CD14-positive monocyte (primary cell): ENCODE results near the gene ZNF91. TPM values are rescaled to one million over a fixed set of nuclear protein-coding genes. Genes with fewer than 3 reads are reported as not detected.

Experiments used
- DNase-seq, 3 donors: peaks; one replicate each; pipeline ENCODE4 v3.0.0-alpha.2; 2011 to 2022
- H2AFZ ChIP-seq: 2 replicates; pipeline ENCODE4 v1.6.0; 2012; ENCODE audit warnings: mild to moderate bottlenecking, low read depth, low read length, inconsistent platforms; ENCODE audit not compliant: insufficient read depth, poor library complexity, severe bottlenecking
- H3K27ac ChIP-seq, 2 donors: 1 replicate in 1 of 2; 2 replicates in 1 of 2; pipeline ENCODE4 v1.5.1; 2012 to 2013; ENCODE audit warnings: low read length in 2 of 2, control low read depth in 1 of 2, inconsistent platforms in 1 of 2, low read depth in 1 of 2, mild to moderate bottlenecking in 1 of 2
- H3K27me3 ChIP-seq, 2 donors: one replicate each; pipeline versions ENCODE4 v1.6.0 to v1.6.1; 2011 to 2013; ENCODE audit warnings: low read length in 2 of 2; ENCODE audit not compliant: control insufficient read depth in 2 of 2, insufficient read depth in 2 of 2
- H3K36me3 ChIP-seq, 2 donors: replicated peaks in 1 of 2; 1 replicate in 1 of 2; 2 replicates in 1 of 2; pipeline versions ENCODE4 v1.5.1 to v1.6.1; 2012 to 2013; ENCODE audit warnings: low read length in 2 of 2, control low read depth in 1 of 2, inconsistent platforms in 1 of 2, mild to moderate bottlenecking in 1 of 2; ENCODE audit not compliant: insufficient read depth in 2 of 2, control insufficient read depth in 1 of 2
- H3K4me1 ChIP-seq, 2 donors: 1 replicate in 1 of 2; 2 replicates in 1 of 2; pipeline versions ENCODE4 v1.5.1 to v1.6.1; 2012 to 2013; ENCODE audit warnings: low read length in 2 of 2, control low read depth in 1 of 2, inconsistent platforms in 1 of 2, mild to moderate bottlenecking in 1 of 2, moderate library complexity in 1 of 2; ENCODE audit not compliant: insufficient read depth in 2 of 2, control insufficient read depth in 1 of 2
- H3K4me2 ChIP-seq: replicated peaks from 2 replicates; pipeline ENCODE3; 2012; ENCODE audit warnings: low read length, moderate library complexity, mild to moderate bottlenecking; ENCODE audit not compliant: poor library complexity, severe bottlenecking; ENCODE audit errors: extremely low read depth
- H3K4me3 ChIP-seq, 3 experiments: fragments of 200-600 bp in 1 of 3; sonication (generic) in 1 of 3; replicated peaks in 1 of 3; 1 replicate in 2 of 3; 2 replicates in 1 of 3; pipeline ENCODE4 v1.5.1; 2011 to 2013; ENCODE audit warnings: low read length in 3 of 3, mild to moderate bottlenecking in 3 of 3, control low read depth in 2 of 3, low read depth in 2 of 3, inconsistent platforms in 1 of 3, moderate library complexity in 1 of 3
- H3K79me2 ChIP-seq: 2 replicates; pipeline ENCODE4 v1.6.0; 2012; ENCODE audit warnings: mild to moderate bottlenecking, control low read depth, inconsistent platforms, low read length, moderate library complexity; ENCODE audit not compliant: insufficient read depth
- H3K9ac ChIP-seq: 2 replicates; pipeline ENCODE4 v1.6.0; 2017; ENCODE audit warnings: low read length, mild to moderate bottlenecking; ENCODE audit not compliant: insufficient read depth, poor library complexity, severe bottlenecking
- H3K9me3 ChIP-seq, 2 donors: replicated peaks in 1 of 2; 1 replicate in 1 of 2; 2 replicates in 1 of 2; pipeline versions ENCODE4 v1.5.1 to v1.6.1; 2012 to 2013; ENCODE audit warnings: low read length in 2 of 2, control low read depth in 1 of 2; ENCODE audit not compliant: control insufficient read depth in 1 of 2, insufficient read depth in 1 of 2
- H4K20me1 ChIP-seq: 2 replicates; pipeline ENCODE4 v1.6.0; 2012; ENCODE audit warnings: mild to moderate bottlenecking, low read length, control low read depth, moderate library complexity; ENCODE audit not compliant: insufficient read depth
- H3K27ac Mint-ChIP-seq, 7 donors: one replicate each; pipeline ENCODE4 v1.8.0; 2020; ENCODE audit warnings: mild to moderate bottlenecking in 7 of 7, mixed read lengths in 7 of 7, moderate library complexity in 6 of 7, inconsistent platforms in 2 of 7
- H3K27me3 Mint-ChIP-seq, 3 donors: one replicate each; pipeline ENCODE4 v1.8.0; 2021 to 2022; ENCODE audit warnings: low read depth in 3 of 3, mild to moderate bottlenecking in 3 of 3, mixed read lengths in 3 of 3, moderate library complexity in 3 of 3, inconsistent platforms in 1 of 3
- H3K36me3 Mint-ChIP-seq, 2 donors: one replicate each; pipeline ENCODE4 v1.8.0; 2020; ENCODE audit warnings: mixed read lengths in 2 of 2, inconsistent platforms in 1 of 2, mild to moderate bottlenecking in 1 of 2
- H3K4me1 Mint-ChIP-seq: one replicate; pipeline ENCODE4 v1.8.0; 2020; ENCODE audit warnings: mild to moderate bottlenecking, mixed read lengths
- H3K4me3 Mint-ChIP-seq, 2 donors: one replicate each; pipeline ENCODE4 v1.8.0; 2020; ENCODE audit warnings: mild to moderate bottlenecking in 2 of 2, mixed read lengths in 2 of 2, moderate library complexity in 1 of 2
- H3K9me3 Mint-ChIP-seq, 7 donors: one replicate each; pipeline ENCODE4 v1.8.0; 2020 to 2022; ENCODE audit warnings: mixed read lengths in 7 of 7, mild to moderate bottlenecking in 6 of 7, moderate library complexity in 6 of 7, inconsistent platforms in 2 of 7
- CTCF ChIP-seq: fragments of 200-600 bp; IDR thresholded peaks from one replicate; pipeline ENCODE4 v1.8.0; 2022; ENCODE audit warnings: antibody characterized with exemption, mild to moderate bottlenecking
- WGBS: methylation state at CpG from one replicate; pipeline ENCODE4 v1.1.5; 2013; ENCODE audit warnings: missing lambda C conversion rate; ENCODE audit not compliant: insufficient coverage; 5-methylcytosine and 5-hydroxymethylcytosine counted together
- intact Hi-C, 2 donors: fragments of 100-400 bp; cut with micrococcal nuclease; formaldehyde crosslinking; loops; one replicate each; pipeline versions ENCODE4 v1.15.0 to v1.15.1; 2023
- polyA plus RNA-seq, 3 donors: library from polyadenylated mRNA; depleted of rRNA in 1 of 3; unstranded in 2 of 3; stranded (reverse) in 1 of 3; fragments of 300-500 nt in 2 of 3; fragments of >200 nt in 1 of 3; fragmentation: Illumina TruSeq in 2 of 3; gene quantifications; 1 replicate in 2 of 3; 2 replicates in 1 of 3; pipeline ENCODE4 v1.2.3, GENCODE V29; 2012 to 2021

The ZNF91 gene
- polyA plus RNA-seq, 3 donors = 3.5 to 5.5 (median 4.9) TPM

DNA sequence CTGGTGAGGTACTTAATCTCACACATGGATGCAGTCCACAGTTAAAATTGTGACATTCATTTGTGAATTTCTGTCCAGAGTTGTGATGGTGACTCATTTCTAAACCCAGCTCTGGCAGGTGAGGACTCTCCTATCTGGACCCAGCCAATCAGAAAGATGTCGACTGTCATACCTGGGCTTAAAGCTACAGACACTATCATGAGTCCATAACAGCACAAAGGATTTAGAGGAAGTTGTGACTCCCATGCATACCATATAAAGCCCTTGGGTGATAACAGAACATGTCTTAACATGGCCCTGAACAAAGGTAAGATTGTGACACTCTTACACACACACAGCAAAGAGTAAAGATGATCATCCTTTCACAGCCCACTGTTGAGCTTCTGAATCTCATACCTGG, 85.3 kb downstream of the ZNF91 start:
- intact Hi-C loops = no loop called here
- H3K4me1 ChIP-seq = no peaks in the 10 kb centered on the region
- H3K9ac ChIP-seq = no peak overlapping the region
- no peaks in the 10 kb centered on the region for H4K20me1 ChIP-seq
- 100% methylated on average over 1 of the region's 1 CpG for WGBS
- H3K4me3 ChIP-seq = no peak overlapping the region
- no peaks in the 10 kb centered on the region for H3K36me3 ChIP-seq
- Mint-ChIP-seq H3K36me3 (no peaks in the 10 kb centered on the region), H3K27me3 (no peaks in the 10 kb centered on the region), H3K27ac (no peak overlapping the region), H3K4me1 (no peaks in the 10 kb centered on the region), H3K9me3 (peaks cover 35 to 57% (median 48%) of the 10 kb centered on the region in 7 donors), H3K4me3 (no peak overlapping the region)
- no peak for TF ChIP-seq CTCF
- peaks cover 55 to 97% of the 10 kb centered on the region in 2 donors for H3K9me3 ChIP-seq
- no peak overlapping the region for H3K27ac ChIP-seq
- H3K79me2 ChIP-seq = no peaks in the 10 kb centered on the region
- no peak overlapping the region for H2AFZ ChIP-seq
- no peaks in the 10 kb centered on the region for H3K27me3 ChIP-seq
- DNase-seq = no peak
- no peak overlapping the region for H3K4me2 ChIP-seq

GRCh38 chr19:23305555-23305954, 89.7 kb downstream of the ZNF91 start:
- Histone ChIP-seq H2AFZ (no peak overlapping the region), H3K79me2 (no peaks in the 10 kb centered on the region), H3K4me1 (no peaks in the 10 kb centered on the region), H3K27me3 (no peaks in the 10 kb centered on the region), H3K4me2 (no peak overlapping the region), H3K9me3 (peaks cover 52 to 87% of the 10 kb centered on the region in 2 donors), H3K4me3 (no peak overlapping the region), H3K27ac (no peak overlapping the region), H3K36me3 (no peaks in the 10 kb centered on the region), H3K9ac (no peak overlapping the region), H4K20me1 (no peaks in the 10 kb centered on the region)
- TF ChIP-seq CTCF = no peak
- intact Hi-C loops = no loop called here
- Mint-ChIP-seq H3K36me3 (no peaks in the 10 kb centered on the region), H3K27ac (no peak overlapping the region), H3K27me3 (no peaks in the 10 kb centered on the region), H3K4me3 (no peak overlapping the region), H3K9me3 (peaks cover 33 to 56% (median 51%) of the 10 kb centered on the region in 7 donors), H3K4me1 (no peaks in the 10 kb centered on the region)
- WGBS = 83% methylated on average over 1 of the region's 1 CpG
- no peak for DNase-seq
